GM12872 (cell line): ENCODE measurements around the gene SRC.

Experiments used
- TF ChIP-seq, protein P1 (sequence below): IDR thresholded peaks from 3 replicates; pipeline ENCODE4 v1.5.1; 2011; ENCODE audit warnings: low read depth, mild to moderate bottlenecking, low read length, moderate library complexity; ENCODE audit not compliant: insufficient read depth

The SRC gene

DNA sequence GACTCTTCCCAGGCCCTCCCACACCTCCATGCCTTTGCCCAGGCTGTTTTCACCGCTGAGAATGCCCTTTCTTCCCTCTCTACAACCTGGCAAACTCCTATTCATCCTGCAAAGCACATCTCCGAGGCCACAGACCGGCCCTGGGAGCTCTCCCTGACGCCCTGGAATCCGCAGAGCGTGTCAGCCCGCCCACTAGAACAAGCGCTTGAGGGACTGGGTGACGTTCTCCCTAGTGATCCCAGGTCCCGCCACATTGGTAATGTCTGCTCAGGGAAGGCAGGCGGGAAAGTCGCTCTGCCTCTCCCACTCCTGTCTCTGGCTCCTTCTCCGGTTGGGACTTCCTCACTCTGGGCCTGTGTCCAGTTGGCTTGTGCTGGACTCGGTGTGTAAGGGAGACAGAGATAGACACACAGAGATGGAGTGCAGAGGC is 61.6 kb downstream of the SRC start:
- TF ChIP-seq, protein P1, sequence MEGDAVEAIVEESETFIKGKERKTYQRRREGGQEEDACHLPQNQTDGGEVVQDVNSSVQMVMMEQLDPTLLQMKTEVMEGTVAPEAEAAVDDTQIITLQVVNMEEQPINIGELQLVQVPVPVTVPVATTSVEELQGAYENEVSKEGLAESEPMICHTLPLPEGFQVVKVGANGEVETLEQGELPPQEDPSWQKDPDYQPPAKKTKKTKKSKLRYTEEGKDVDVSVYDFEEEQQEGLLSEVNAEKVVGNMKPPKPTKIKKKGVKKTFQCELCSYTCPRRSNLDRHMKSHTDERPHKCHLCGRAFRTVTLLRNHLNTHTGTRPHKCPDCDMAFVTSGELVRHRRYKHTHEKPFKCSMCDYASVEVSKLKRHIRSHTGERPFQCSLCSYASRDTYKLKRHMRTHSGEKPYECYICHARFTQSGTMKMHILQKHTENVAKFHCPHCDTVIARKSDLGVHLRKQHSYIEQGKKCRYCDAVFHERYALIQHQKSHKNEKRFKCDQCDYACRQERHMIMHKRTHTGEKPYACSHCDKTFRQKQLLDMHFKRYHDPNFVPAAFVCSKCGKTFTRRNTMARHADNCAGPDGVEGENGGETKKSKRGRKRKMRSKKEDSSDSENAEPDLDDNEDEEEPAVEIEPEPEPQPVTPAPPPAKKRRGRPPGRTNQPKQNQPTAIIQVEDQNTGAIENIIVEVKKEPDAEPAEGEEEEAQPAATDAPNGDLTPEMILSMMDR = no peak

DNA sequence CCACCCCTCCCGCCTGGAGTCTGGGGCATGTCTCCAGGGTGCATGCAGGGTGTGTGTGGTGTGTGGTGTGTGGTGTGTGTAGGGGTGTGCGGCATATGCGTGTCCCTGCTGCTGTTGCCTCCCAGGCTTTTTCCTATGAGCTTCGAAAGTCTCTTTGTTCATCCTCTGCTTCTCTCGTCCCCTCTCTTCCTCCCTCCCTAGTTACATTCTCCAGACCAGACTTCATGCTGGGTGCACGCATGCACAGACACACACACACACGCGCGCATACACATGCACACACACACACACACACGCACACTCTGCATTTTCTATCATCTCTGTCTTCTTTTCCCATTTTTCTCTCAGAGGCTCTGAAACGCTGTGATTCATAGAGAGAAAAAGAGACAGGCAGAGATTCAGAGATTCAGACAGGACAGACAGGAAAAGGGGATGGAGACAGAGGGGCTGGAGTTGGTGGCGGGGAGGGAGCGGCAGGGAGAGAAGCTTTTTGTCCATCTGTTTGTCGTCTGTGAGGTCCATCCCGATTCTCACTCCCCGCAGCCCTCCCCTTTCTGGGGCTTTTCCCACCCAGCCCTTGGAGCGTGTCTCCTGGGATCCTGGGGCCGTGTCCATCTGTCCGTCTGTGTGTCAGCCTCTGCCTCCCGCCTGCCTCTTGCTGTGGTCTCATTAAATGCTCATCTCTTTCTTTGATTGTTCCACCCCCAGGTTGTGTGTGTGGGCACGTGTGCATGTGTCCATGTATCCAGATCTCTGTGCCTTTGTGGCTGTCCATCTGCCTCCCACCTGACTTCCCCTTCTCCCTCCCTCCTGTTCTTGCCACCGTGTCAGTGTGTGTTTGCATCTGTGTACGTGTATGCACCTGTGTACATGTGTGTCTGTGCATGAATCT is 62.6 kb downstream of the SRC start:
- TF ChIP-seq, protein P1 = no peak

DNA sequence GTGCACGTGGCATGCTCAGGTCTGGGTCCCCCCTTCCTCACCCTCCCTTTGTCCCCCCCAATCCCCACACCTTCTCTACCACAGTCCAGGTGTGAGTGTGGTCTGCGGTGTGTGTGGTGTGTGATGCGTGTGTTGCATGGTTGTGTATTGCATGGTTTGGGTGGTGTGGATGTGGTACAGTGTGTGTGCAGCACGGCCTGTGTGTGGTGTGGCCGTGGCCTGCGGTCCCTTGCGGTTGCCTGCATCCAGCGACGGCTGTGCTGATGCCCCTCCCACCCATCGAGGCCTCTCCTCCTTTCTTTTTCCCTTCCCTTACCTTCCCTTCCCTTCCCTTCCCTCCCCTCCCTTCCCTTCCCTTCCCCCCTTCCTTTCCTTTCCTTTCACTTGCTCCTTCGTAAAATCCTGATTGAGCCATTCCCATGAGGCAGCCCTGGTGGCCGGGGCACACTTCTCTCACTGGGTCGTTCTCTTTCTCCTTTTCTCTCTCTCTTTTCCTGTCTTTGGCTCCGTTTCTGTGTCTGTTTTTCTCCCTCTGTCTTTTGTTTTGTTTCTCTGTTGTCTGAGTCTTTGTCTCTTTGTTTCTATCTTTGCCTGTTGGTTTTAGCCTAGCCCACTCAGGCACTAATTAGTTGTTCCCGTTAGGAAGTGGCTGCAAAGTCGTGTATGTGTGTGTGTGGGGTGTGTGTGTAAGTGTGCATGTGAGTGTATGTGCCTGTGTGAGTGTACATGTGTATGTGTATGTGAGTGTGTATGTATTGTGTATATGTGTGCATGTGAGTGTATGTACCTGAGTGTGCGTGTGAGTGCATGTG is 65.7 kb downstream of the SRC start:
- TF ChIP-seq, protein P1 = no peak

DNA sequence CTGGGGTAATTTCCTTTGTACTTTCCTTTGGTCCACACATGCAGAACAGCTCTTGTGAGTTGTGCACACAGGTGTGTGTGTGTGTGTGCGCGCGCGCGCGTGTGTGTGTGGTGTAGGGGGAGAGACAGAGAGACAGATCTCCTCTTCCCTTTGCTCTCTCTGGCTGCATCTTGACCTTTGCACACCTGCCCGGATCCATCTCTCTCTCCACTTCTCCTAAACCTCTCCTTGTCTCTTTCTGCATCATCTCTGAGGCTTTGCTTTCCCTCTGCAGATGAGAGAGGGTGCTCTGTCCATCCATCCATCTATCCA is 67.0 kb downstream of the SRC start:
- TF ChIP-seq, protein P1 = no peak

DNA sequence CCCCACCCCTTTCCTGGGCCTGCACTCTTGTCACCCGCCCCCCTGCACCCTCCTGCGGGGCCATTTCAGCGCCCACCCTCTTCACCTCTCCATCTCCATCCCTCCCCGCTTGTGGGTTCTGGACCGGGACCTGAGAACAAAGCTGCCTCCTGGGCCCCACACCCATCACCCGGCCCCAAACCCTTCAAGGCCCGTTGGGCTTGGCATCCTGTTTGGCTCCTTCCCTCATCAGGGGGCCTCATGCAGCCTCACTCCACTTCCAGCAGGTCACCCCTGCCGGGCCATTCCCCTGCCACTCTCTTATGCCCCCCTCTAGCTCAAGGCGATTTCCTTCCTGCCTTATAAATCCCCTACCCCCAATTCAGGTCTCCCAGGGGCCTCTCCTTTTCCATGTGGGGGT is 67.4 kb downstream of the SRC start:
- TF ChIP-seq, protein P1 = no peak

DNA sequence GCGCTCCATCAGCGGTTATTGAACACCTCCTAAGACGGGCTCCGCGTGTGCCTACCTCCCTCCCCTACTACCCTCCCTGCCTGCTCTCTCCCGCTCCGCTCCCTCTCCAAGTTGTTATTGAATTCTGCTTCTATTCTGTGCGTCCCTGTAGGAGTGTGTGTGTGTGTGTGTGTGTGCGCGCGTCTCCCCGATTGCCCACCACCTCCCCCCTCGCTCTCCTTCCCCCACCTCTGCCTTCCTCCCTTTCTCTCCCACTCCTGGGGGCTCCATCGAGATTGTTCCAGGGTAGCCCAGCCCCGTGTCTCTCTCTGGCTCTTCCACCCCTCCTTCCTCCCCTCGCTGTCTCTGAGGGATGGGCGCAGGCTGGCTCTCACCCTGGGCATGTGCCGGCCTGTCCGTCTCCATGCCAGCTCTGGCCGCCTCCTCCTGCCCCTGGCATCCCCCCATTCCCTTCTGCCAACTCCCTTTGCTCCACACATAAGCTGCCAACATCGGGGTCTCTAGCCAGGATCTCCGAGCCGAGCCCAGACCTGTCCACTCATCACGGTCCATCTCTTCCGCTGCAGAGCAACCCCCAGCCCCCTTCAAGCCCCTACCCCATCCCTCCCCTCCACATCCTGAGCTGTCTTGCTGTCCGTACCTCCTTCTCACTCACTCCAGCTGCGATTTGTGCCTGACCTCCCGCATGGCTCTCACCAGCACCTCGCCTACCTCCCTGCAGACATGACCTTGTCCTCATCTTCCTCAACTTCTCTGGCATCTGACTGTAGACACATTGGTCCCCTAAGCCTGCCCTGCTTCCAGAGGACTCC is 68.5 kb downstream of the SRC start:
- TF ChIP-seq, protein P1 = no peak
